GM18858 (cell line): ENCODE data around the gene EDC4.
"Not testable (repeated sequence)": the region's sequence is repeated elsewhere in the genome, so short reads cannot be mapped to it uniquely, and the experiment has no call there.

Experiments
- ATAC-seq: cut with Tn5 transposase; IDR thresholded peaks from one replicate; pipeline ENCODE4 v1.9.1; 2021; ENCODE audit not compliant: unreplicated experiment

EDC4 gene

DNA sequence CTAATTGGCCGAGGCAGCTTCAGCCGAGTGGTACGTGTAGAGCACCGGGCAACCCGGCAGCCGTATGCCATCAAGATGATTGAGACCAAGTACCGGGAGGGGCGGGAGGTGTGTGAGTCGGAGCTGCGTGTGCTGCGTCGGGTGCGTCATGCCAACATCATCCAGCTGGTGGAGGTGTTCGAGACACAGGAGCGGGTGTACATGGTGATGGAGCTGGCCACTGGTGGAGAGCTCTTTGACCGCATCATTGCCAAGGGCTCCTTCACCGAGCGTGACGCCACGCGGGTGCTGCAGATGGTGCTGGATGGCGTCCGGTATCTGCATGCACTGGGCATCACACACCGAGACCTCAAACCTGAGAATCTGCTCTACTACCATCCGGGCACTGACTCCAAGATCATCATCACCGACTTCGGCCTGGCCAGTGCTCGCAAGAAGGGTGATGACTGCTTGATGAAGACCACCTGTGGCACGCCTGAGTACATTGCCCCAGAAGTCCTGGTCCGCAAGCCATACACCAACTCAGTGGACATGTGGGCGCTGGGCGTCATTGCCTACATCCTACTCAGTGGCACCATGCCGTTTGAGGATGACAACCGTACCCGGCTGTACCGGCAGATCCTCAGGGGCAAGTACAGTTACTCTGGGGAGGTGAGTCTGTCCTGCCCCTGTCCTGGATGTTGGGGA is 36.3 kb downstream of the EDC4 start:
- no peak for ATAC-seq

DNA sequence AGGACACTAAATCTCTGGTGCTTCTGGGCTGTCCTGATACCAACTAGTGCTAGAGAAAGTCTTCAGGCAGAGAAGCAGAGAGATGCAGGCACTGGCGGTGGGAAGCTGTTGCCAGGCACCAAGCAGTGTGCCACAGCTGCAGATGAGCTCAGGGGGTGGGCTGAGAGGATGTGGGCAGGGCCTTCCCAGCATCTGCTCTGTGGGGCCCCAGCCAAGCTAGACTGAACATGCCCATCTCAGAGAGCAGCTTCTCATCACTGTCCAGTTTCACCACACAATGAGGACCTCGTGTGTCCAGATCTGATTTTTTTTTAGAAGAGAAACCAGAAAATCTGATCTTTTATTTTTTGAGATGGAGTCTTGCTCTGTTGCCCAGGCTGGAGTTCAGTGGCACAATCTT is 37.3 kb downstream of the EDC4 start:
- ATAC-seq = no peak

DNA sequence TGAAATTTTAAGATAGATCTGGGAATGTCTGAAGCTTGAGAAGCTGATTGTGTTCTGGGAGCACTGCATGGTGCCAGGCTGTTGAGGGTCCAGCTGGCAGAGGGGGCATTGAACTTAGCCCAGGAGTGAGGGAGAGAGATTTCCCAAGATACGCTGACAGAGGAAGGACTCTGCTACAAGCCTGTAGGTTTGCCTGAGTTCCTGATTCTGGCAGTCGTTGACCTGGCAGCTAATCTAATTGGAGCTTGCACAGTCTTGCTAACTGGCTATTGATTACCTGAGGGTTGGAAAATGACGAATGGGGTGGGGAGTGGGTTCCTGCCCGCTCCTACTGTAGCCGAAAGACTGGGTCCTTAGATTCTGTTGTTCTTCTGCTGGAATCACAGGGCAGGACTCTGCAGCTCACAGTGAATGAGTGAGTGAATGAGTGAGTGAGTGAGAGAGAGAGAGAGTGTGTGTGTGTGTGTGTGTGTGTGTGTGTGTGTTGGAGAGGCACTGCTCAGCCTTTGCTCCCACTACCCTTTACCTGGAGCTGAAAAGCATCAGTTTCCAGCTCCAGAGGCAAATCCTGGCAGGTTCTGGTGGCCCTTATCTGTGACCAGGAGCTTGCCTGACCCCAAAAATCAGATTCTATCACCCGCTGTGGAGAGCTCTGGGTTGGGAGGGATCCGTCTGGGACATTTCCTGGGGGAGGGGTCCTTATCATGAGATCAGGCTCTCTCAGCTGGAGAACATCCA is 42.1 kb downstream of the EDC4 start:
- ATAC-seq = no peak

DNA sequence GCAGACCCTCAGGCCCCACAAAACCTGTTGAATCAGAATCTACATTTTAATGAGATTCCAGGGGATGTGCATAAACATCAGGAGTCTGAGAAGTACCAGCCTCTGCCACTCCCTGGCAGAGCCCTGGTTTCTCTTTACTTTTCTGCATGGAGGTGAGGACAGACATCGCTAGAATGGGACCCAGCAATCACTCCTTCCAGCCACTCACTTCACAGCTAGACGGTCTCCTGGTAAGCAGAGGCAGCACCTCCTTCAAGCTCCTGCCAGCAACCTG is 42.6 kb downstream of the EDC4 start:
- ATAC-seq = not testable (repeated sequence)

DNA sequence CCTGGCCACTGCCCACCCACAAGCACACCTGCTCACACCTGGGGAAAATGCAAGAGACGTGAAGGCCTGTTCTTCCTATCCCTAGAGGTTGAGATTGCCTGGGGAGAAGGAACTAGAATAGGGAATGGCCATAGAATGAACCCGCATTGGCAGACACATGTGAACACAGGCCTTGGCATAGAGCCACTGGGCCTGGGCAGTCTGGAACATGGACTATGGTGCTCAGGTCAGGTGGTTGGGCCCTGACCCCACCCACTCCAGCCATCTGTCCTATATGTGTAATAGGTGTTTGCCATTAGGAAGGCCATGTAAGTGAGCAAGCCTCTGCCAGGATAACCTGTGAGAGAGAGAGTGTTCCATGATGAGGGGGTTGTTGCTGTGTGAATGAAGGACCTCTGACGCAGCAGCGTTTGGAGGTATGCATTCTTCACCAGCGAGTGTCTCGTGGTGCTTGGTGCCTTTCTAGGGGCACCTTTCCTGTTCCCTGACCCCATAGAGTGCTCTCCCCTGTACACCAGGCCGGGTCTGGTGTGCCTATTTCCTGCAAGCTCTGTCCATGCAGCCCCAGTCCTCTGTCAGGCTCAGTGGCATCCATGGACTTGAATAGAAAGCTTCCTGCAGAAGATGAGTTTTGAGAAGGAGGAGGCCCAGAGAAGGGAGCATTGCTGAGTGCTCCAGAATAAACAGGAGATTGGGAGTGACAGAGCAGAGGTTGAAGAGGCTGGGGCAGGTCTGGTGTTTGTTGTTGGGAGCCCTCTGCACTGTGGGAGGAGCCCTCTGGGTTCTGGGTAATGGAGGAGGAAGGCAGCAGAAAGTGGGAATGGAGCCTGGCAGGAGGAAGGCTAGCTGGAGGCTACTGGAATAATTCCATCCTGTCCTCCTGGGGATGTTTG is 43.2 kb downstream of the EDC4 start:
- no peak for ATAC-seq

DNA sequence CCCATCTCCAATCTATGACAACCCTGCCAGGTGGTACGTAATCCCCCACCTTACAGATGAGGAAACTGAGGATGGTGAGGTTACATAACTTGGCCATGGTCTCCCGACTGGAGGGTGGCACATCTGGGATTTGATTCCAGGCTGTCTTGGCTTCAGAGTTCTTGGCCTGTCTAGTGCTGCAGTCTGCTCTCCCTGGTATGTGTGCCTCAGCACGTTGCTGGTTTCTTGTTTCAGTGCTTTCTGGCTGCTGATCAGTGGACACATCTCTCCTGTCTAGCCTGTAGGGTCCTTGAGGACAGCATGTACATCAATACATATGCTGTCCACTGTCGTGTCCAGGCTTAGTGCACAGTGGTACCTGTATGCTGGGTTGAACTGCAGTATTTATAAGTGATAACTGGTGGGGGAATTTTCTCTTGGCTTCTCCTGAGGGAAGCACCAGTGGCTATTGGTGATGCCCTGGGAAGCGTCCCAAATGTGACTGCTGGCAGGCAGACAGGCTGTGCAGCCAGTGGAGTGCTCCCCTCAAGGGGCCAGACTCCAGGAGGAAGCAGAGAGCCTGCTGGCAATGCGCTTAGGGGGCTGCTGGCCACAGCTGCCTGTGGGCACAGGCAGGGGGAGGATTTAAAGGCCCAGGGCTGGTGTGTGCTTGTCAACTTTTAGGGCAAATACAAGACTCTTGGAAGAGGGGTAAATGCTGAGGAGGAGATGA is 44.4 kb downstream of the EDC4 start:
- no peak for ATAC-seq

DNA sequence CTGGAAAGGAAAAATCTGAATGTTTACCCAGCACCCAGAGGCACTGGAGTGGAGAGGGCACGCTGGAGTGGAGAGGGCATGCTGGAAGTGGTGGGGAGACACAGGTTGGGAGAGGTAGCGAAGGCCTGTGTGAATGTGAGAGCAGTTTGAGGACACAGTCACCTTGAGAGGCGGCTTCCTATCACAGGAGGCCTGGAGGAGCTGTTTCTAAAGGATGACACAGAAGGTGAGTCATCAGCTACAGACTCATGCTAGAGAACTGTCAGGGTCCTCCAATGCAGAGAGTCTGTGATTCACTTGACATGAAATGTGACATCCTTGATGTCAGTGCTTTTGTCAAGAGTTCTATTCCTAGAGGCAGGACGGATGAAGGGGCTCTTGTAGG is 45.0 kb downstream of the EDC4 start:
- ATAC-seq = no peak

DNA sequence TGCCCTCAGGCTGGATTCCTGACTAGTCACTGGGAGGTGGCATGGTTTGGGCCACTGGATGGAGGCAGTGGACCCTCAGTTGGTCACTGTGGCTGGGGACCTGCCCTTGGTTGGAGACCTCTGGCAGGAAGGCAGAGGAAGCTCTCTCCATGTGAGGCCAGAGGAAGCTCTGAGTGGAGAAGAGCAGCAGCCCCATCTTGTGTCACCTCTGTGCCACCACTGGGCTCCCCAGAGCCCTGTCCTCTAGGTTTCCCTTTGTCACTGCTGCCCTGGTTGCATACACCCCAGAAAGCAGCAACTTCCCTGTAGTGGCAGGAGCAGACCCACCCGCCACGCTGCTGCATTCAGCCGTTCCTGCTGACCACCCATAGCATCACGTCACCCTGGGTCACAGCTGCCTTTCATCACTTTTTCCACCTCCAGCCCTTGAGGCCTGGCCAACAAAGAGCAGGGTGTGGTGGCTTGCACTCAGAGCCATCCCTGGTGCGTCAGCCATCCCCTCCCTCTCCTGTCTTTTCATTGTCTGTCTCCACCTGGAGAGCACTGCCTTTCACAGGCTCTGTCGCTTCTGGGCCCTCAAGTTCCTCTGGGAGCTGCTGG is 46.9 kb downstream of the EDC4 start:
- ATAC-seq = no peak

DNA sequence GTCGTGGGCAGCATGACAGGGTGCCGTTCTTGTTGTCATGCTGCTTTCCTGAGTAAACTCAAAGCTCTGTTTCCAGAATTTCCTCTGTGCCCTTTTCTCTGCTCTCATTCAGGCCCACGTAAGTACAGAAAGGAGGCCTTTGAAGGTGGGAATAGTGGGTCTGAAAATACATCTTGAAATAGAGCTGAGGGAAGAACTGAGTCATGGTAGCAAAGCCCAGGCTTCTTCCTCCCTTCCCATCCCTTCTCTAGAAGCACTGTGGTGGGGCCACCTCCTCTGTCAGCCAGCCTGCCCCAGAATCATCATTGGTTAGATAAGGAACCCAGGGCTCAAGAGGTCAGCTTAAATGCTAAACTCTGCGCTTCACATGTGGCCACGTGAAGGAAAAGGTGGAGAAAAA is 49.4 kb downstream of the EDC4 start:
- no peak for ATAC-seq

DNA sequence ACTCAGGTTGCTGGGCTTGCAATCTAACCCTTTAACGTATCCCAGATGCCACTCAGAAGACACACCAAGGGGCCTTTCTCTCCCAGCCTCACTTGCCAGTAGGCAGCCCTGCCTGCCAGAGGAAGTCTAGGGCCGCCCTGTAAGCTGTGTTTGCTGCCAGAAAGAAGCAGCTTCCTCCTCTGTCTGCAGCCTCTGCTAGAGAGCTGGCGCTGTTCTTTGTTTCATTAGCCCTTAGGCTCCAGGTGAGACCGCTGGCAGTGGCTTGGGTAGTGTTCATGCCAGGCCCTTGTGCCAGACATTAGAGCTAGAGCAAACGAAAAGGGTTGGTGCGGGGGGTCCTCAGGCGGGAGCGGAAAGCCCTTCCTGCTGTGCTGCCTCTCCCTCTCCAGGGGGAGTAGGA is 49.9 kb downstream of the EDC4 start:
- ATAC-seq = no peak

DNA sequence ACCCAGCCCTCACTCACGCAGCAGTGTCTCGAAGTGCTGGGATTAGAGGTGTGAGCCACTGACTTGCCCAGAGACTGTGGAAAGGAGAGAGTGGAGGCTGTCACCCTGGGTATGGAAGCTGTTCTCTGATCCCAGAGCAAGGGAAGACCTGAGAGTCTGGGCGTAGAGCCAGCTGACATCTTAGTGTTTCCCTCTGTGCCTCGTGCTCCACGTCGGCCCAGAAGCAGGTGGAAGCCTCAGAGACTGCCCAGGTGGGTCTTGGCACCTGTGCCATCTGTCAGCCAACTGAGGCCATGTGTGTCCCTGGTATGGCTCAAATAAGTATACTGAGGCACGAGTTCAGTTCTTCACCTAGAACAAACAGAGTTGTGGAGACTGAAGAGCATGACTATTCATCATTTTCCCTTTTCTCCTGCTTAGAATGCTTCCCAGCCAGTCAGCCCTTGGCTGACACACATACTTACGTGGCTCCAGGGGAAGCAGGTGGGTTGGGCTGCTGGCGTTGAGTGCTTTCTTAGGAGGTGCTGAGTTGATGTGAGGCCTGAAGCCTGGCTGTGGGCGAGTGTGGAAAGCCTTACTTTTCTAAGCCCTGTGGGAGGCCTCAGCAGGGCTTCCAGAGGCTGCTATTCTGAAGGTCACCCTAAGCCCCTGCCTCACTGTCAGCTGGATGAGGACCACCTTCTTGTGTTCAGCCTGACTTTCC is 50.7 kb downstream of the EDC4 start:
- ATAC-seq = no peak

DNA sequence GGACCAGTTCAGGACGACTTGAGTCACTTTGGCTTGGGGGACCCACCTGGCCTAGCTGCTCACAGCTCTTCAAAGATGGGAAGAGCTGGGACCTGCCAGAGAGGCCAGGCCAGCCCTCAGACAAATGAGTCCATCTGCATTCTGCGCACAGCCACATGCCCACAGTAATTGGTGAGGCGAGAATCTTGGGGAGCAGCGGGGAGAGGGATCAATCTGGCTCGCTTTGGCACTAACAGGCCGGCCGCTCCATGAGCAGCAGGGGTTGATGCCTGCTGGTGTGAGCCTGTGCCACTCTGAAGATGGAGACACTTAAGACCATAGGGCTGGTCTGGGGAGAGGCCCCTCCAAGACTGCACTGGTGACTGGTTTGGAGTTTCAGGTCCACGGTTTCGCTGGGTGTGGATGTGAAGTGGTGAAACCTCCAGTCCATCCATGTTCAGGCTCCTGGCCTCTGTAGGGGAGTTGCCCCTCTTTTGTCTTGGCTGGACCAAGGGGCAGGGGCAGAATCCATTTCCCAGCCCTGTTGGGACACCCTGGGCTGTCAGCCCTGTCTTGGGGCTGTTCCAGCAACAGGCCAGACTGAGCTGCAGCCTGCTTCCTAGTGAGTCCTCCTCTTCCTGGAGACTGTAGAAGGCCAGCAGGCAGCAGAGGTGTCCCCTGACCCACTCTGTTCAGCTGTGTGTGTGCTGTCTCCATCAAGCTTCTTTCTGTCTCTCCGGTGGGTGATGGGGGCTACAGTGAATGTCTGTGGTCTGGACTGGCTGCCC is 51.5 kb downstream of the EDC4 start:
- ATAC-seq = no peak

DNA sequence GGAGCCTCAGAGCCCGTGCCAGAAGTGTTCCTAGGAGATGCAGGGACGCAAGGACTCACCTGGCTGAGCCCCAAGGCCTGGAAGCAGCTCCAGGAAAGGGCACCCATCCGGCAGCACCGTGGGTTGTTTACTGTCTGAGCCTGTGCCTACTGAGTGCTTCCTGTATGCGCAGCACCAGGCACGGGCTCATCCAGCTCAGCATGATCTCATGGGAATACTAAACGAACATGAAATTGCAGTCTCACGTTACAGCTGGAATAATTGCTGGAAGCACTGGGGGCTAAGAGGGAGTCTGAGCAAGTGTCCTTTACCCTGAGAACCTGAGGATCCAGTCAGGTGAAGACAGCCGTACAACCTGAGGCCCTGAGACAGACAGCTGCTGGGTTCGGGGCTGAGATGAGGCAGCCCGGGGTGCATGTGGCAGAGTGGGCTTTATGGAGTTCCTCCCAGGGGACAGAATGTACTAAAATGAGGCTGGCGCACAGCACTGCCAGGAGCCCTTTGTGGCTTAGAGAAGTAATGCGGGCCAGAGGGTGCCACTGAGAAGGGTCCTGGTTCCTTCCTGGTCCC is 53.4 kb downstream of the EDC4 start:
- no peak for ATAC-seq

DNA sequence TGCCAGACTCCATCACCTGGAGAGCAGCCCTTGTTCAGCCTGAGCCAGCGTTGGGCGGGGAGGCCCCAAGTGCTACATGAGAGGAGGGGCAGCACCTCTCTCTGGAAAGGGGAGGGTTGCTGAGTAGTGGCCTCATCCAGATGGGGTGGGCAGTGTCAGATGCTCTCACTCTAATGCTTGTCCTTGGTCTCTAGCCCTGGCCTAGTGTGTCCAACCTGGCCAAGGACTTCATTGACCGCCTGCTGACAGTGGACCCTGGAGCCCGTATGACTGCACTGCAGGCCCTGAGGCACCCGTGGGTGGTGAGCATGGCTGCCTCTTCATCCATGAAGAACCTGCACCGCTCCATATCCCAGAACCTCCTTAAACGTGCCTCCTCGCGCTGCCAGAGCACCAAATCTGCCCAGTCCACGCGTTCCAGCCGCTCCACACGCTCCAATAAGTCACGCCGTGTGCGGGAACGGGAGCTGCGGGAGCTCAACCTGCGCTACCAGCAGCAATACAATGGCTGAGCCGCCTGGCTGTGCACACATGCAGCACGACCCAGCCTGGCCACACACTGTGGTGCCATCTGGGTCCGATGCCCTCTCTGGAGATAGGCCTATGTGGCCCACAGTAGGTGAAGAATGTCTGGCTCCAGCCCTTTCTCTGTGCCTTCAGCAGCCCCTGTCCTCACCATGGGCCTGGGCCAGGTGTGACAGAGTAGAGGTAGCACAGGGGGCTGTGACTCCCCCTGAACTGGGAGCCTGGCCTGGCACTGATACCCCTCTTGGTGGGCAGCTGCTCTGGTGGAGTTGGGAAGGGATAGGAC is 54.5 kb downstream of the EDC4 start:
- no peak for ATAC-seq

DNA sequence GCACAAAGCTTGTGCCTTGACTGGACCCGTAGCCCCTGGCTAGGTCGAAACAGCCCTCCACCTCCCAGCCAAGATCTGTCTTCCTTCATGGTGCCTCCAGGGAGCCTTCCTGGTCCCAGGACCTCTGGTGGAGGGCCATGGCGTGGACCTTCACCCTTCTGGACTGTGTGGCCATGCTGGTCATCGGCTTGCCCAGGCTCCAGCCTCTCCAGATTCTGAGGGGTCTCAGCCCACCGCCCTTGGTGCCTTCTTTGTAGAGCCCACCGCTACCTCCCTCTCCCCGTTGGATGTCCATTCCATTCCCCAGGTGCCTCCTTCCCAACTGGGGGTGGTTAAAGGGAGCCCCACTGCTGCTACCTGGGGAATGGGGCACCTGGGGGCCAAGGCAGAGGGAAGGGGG is 55.3 kb downstream of the EDC4 start:
- no peak for ATAC-seq

DNA sequence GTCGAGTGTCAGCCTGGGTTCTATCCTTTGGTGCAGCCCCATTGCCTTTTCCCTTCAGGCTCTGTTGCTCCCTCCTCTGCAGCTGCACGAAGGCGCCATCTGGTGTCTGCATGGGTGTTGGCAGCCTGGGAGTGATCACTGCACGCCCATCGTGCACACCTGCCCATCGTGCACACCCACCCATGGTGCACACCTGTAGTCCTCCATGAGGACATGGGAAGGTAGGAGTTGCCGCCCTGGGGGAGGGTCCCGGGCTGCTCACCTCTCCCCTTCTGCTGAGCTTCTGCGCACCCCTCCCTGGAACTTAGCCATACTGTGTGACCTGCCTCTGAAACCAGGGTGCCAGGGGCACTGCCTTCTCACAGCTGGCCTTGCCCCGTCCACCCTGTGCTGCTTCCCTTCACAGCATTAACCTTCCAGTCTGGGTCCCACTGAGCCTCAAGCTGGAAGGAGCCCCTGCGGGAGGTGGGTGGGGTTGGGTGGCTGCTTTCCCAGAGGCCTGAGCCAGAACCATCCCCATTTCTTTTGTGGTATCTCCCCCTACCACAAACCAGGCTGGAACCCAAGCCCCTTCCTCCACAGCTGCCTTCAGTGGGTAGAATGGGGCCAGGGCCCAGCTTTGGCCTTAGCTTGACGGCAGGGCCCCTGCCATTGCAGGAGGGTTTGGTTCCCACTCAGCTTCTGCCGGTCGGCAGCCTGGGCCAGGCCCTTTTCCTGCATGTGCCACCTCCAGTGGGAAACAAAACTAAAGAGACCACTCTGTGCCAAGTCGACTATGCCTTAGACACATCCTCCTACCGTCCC is 55.9 kb downstream of the EDC4 start:
- no peak for ATAC-seq

DNA sequence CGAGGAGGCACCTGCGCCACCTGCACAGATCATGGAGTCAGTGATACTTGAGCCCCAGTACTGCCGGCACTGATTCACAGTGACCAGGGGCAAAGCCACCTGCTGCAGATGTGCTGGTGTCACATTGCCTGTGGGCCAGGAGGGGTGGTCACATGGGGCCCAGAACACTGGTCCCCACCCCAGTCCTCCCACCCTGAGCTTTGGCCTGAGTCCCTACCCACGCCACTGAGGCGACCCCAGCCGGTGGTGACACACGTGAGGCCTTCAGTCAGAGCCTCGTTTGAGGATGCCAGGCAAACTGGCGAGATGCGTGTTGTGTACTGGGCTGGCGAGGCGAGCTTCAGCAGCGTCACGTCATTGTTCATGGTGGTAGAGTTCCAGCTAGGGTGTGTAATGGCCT is 57.3 kb downstream of the EDC4 start:
- no peak for ATAC-seq
